CD8-positive, alpha-beta memory T cell (primary cell): ENCODE results near the gene SDCCAG8. TPM values are rescaled to one million over a fixed set of nuclear protein-coding genes. Genes with fewer than 3 reads are reported as not detected.

Experiments used
- CTCF ChIA-PET: fragments of 350-600 bp; sonication (Branson Sonifier 250); formaldehyde crosslinking; loops from one replicate; lab custom pipeline; 2021; ENCODE audit warnings: antibody characterized with exemption; lab: Charles Lee
- POLR2A ChIA-PET: fragments of 350-600 bp; sonication (Branson Sonifier 250); formaldehyde crosslinking; loops from one replicate; lab custom pipeline; 2021; ENCODE audit warnings: antibody characterized with exemption; lab: Charles Lee
- DNase-seq, 5 donors: peaks; one replicate each; pipeline versions ENCODE4 v3.0.0 to v3.0.0-alpha.2; 2020 to 2022; ENCODE audit warnings: mixed read lengths in 1 of 5
- H3K27ac ChIP-seq: one replicate; pipeline ENCODE4 v1.7.0; 2013; ENCODE audit warnings: low read depth, mild to moderate bottlenecking, low read length, moderate library complexity
- H3K27me3 ChIP-seq: 2 replicates; pipeline ENCODE4 v1.7.0; 2013; ENCODE audit warnings: low read length, mild to moderate bottlenecking; ENCODE audit not compliant: insufficient read depth, poor library complexity, severe bottlenecking
- H3K36me3 ChIP-seq: 2 replicates; pipeline ENCODE4 v1.7.0; 2013; ENCODE audit warnings: mild to moderate bottlenecking, low read length, moderate library complexity; ENCODE audit not compliant: insufficient read depth
- H3K4me1 ChIP-seq: 2 replicates; pipeline ENCODE4 v1.7.0; 2013; ENCODE audit warnings: mild to moderate bottlenecking, low read length, moderate library complexity; ENCODE audit not compliant: insufficient read depth
- H3K4me3 ChIP-seq: 2 replicates; pipeline ENCODE4 v1.7.0; 2013; ENCODE audit warnings: mild to moderate bottlenecking, low read length
- H3K9me3 ChIP-seq: 2 replicates; pipeline ENCODE4 v1.7.0; 2013; ENCODE audit warnings: mild to moderate bottlenecking, low read length
- H3K27ac Mint-ChIP-seq, 8 donors: one replicate each; pipeline ENCODE4 v1.8.0; 2020 to 2021; ENCODE audit warnings: mixed read lengths in 8 of 8, mild to moderate bottlenecking in 6 of 8, inconsistent platforms in 3 of 8, moderate library complexity in 3 of 8
- H3K27me3 Mint-ChIP-seq, 2 donors: one replicate each; pipeline ENCODE4 v1.8.0; 2020 to 2021; ENCODE audit warnings: mixed read lengths in 2 of 2, mild to moderate bottlenecking in 1 of 2, moderate library complexity in 1 of 2
- H3K36me3 Mint-ChIP-seq, 3 donors: one replicate each; pipeline ENCODE4 v1.8.0; 2020 to 2021; ENCODE audit warnings: mixed read lengths in 3 of 3, inconsistent platforms in 1 of 3, mild to moderate bottlenecking in 1 of 3
- H3K4me1 Mint-ChIP-seq, 3 donors: one replicate each; pipeline ENCODE4 v1.8.0; 2020 to 2021; ENCODE audit warnings: mixed read lengths in 3 of 3, inconsistent platforms in 1 of 3, mild to moderate bottlenecking in 1 of 3
- H3K4me3 Mint-ChIP-seq, 7 donors: one replicate each; pipeline ENCODE4 v1.8.0; 2020 to 2021; ENCODE audit warnings: mixed read lengths in 7 of 7, mild to moderate bottlenecking in 6 of 7, moderate library complexity in 4 of 7, inconsistent platforms in 2 of 7
- H3K9me3 Mint-ChIP-seq, 5 donors: one replicate each; pipeline ENCODE4 v1.8.0; 2020 to 2022; ENCODE audit warnings: mixed read lengths in 5 of 5, mild to moderate bottlenecking in 3 of 5, moderate library complexity in 2 of 5, inconsistent platforms in 1 of 5
- polyA plus RNA-seq: library from polyadenylated mRNA; unstranded; fragments of 300-500 nt; fragmentation: Illumina TruSeq; gene quantifications from one replicate; pipeline ENCODE4 v1.2.3, GENCODE V29; 2021
- total RNA-seq, 2 experiments: library from RNA; stranded (reverse); gene quantifications; one replicate each; pipeline ENCODE4 v1.2.3, GENCODE V29; 2021

SDCCAG8 gene
- total and polyA plus RNA-seq, 3 experiments from 2014 or later: 17.8 to 22.3 (median 18.3) TPM

GRCh38 chr1:243474136-243474881, 218.5 kb downstream of the SDCCAG8 start:
- ChIA-PET CTCF (no interaction called here), POLR2A (no interaction called here)
- no peaks in the 10 kb centered on the region for H3K27me3 Mint-ChIP-seq
- DNase-seq: no peak
- no peak overlapping the region for H3K4me3 Mint-ChIP-seq
- Histone ChIP-seq H3K4me1 (no peaks in the 10 kb centered on the region), H3K27ac (no peak overlapping the region), H3K4me3 (no peak overlapping the region), H3K9me3 (no peaks in the 10 kb centered on the region), H3K27me3 (no peaks in the 10 kb centered on the region), H3K36me3 (no peaks in the 10 kb centered on the region)
- no peak overlapping the region for H3K27ac Mint-ChIP-seq
- no peaks in the 10 kb centered on the region for H3K9me3 Mint-ChIP-seq
- peaks cover 5% of the 10 kb centered on the region in 3 donors for H3K4me1 Mint-ChIP-seq
- H3K36me3 Mint-ChIP-seq: peaks cover 10 to 16% (median 12%) of the 10 kb centered on the region in 3 donors

- H3K4me1 ChIP-seq: no peaks in the 10 kb centered on the region
- H3K27ac Mint-ChIP-seq: peak overlapping the region in 1 of 8 donors; percentile 33
- no peak overlapping the region for H3K27ac ChIP-seq
- no peaks in the 10 kb centered on the region for H3K27me3 ChIP-seq
- H3K36me3 ChIP-seq: no peaks in the 10 kb centered on the region
- ChIA-PET CTCF (no interaction called here), POLR2A (no interaction called here)
- no peak overlapping the region for H3K4me3 ChIP-seq
- no peak for DNase-seq
- H3K36me3 Mint-ChIP-seq: peaks cover 9 to 16% (median 15%) of the 10 kb centered on the region in 3 donors
- peaks cover 6 to 8% (median 7%) of the 10 kb centered on the region in 3 donors for H3K4me1 Mint-ChIP-seq
- no peak overlapping the region for H3K4me3 Mint-ChIP-seq
- no peaks in the 10 kb centered on the region for H3K27me3 Mint-ChIP-seq
- no peaks in the 10 kb centered on the region for H3K9me3 ChIP-seq
- H3K9me3 Mint-ChIP-seq: no peaks in the 10 kb centered on the region
Measured at GRCh38 chr1:243474906-243475305, 219.1 kb downstream of the SDCCAG8 start.

- no peak overlapping the region for H3K27ac ChIP-seq
- H3K4me1 ChIP-seq: no peaks in the 10 kb centered on the region
- H3K27ac Mint-ChIP-seq: no peak overlapping the region
- H3K9me3 Mint-ChIP-seq: no peaks in the 10 kb centered on the region
- no peaks in the 10 kb centered on the region for H3K36me3 ChIP-seq
- ChIA-PET CTCF (no interaction called here), POLR2A (no interaction called here)
- H3K36me3 Mint-ChIP-seq: peaks cover 9 to 18% (median 10%) of the 10 kb centered on the region in 3 donors
- no peak for DNase-seq
- H3K4me3 ChIP-seq: no peak overlapping the region
- H3K27me3 ChIP-seq: no peaks in the 10 kb centered on the region
- H3K9me3 ChIP-seq: no peaks in the 10 kb centered on the region
- no peak overlapping the region for H3K4me3 Mint-ChIP-seq
- H3K27me3 Mint-ChIP-seq: no peaks in the 10 kb centered on the region
- peaks cover 10 to 11% (median 10%) of the 10 kb centered on the region in 3 donors for H3K4me1 Mint-ChIP-seq
Measured at GRCh38 chr1:243475966-243476365, 220.1 kb downstream of the SDCCAG8 start.

DNA sequence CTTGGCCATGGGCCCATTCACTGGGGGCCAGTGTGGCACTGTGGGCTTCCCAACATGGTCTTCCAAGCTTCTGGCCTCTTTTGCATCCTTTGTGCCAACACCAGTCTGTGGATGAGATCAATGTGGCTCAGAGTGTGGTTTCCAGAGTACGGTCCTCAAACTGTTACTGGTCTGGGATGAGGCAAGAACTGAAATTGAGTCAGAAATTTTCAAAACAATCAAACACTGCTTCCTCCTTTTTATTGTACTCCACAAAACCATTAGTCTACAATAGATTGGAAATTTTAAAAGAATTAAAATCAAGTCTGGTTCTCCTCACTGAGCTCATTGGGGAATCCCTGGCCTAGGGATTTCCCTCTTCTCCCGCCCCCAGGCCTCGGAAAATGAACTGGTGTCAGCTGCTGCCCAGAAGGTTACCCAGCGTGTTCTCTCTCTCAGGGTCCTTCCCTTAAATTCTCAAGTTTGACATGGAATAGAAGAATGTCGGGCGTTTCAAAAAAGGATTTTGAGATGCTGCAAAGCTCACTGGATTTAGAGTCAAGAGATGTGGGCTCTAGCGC, 222.0 kb downstream of the SDCCAG8 start:
- H3K9me3 Mint-ChIP-seq: no peaks in the 10 kb centered on the region

DNA sequence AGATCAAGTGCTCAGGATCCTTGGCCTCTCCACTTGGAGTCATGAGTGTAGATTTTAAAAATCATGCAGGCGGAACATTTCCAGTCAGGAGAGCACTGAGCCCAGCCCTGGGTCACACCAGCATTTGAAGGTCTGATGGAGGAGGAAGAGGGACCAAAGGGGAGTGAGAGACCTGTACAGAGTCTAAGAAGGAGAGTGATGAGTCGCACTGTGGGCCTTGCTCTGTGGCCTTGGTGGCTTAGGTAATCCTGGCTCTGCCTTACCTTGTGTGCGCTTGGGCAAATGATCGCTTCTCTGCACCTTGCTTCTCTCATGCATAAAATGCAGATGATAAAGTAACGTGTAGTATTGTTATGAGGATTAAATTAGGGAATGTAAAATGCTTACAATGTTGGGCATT, 225.3 kb downstream of the SDCCAG8 start:
- CTCF ChIA-PET: no interaction called here
- POLR2A ChIA-PET: no interaction called here
- H3K4me1 ChIP-seq: peaks cover 13% of the 10 kb centered on the region
- no peaks in the 10 kb centered on the region for H3K9me3 Mint-ChIP-seq
- H3K36me3 ChIP-seq: no peaks in the 10 kb centered on the region
- no peaks in the 10 kb centered on the region for H3K27me3 Mint-ChIP-seq
- no peak overlapping the region for H3K27ac ChIP-seq
- peak overlapping the region in 1 of 8 donors; percentile 25 for H3K27ac Mint-ChIP-seq
- H3K27me3 ChIP-seq: no peaks in the 10 kb centered on the region
- no peaks in the 10 kb centered on the region for H3K9me3 ChIP-seq
- H3K4me3 Mint-ChIP-seq: peak overlapping the region in 1 of 7 donors; percentile 44
- peaks cover 0 to 13% (median 6%) of the 10 kb centered on the region in 3 donors for H3K36me3 Mint-ChIP-seq
- H3K4me1 Mint-ChIP-seq: peaks cover 18 to 33% (median 26%) of the 10 kb centered on the region in 3 donors
- H3K4me3 ChIP-seq: no peak overlapping the region
- DNase-seq: no peak

More for the DNA sequence above, 222.0 kb downstream of the SDCCAG8 start:
- H3K27me3 ChIP-seq: no peaks in the 10 kb centered on the region
- no peaks in the 10 kb centered on the region for H3K36me3 ChIP-seq
- Mint-ChIP-seq H3K4me3 (no peak overlapping the region), H3K27me3 (no peaks in the 10 kb centered on the region), H3K36me3 (peaks cover 9 to 18% (median 11%) of the 10 kb centered on the region in 3 donors), H3K27ac (no peak overlapping the region), H3K4me1 (peaks cover 18 to 30% (median 29%) of the 10 kb centered on the region in 3 donors)
- H3K4me3 ChIP-seq: no peak overlapping the region
- peaks cover 12% of the 10 kb centered on the region for H3K4me1 ChIP-seq
- DNase-seq: no peak
- ChIA-PET CTCF (interaction anchor here (1.1 kb wide), 1 partner anchor 13 kb away, joined by 3 read pairs; no protein-coding TSS in a partner anchor), POLR2A (no interaction called here)
- no peaks in the 10 kb centered on the region for H3K9me3 ChIP-seq
- no peak overlapping the region for H3K27ac ChIP-seq

GRCh38 chr1:243482141-243483022, 226.5 kb downstream of the SDCCAG8 start:
- peaks cover 13% of the 10 kb centered on the region for H3K4me1 ChIP-seq
- no peak overlapping the region for H3K27ac ChIP-seq
- no peaks in the 10 kb centered on the region for H3K27me3 ChIP-seq
- Mint-ChIP-seq H3K9me3 (no peaks in the 10 kb centered on the region), H3K4me3 (peak overlapping the region; percentile 70 to 89 (median 79)), H3K4me1 (peaks cover 18 to 33% (median 26%) of the 10 kb centered on the region in 3 donors), H3K27me3 (no peaks in the 10 kb centered on the region), H3K27ac (peak overlapping the region in 3 of 8 donors; percentile 47 to 77 (median 50)), H3K36me3 (peaks cover under 1 to 7% (median 6%) of the 10 kb centered on the region in 3 donors)
- no peaks in the 10 kb centered on the region for H3K9me3 ChIP-seq
- H3K4me3 ChIP-seq: peak overlapping the region; percentile 47
- H3K36me3 ChIP-seq: no peaks in the 10 kb centered on the region
- DNase-seq: no peak
- CTCF ChIA-PET: no interaction called here
- POLR2A ChIA-PET: no interaction called here

- Mint-ChIP-seq H3K4me1 (peaks cover 18 to 33% (median 26%) of the 10 kb centered on the region in 3 donors), H3K4me3 (peak overlapping the region; percentile 70 to 92 (median 79)), H3K27ac (peak overlapping the region in 4 of 8 donors; percentile 10 to 77 (median 32)), H3K27me3 (no peaks in the 10 kb centered on the region), H3K9me3 (no peaks in the 10 kb centered on the region), H3K36me3 (peaks cover 2 to 7% (median 3%) of the 10 kb centered on the region in 3 donors)
- no peaks in the 10 kb centered on the region for H3K27me3 ChIP-seq
- CTCF ChIA-PET: no interaction called here
- POLR2A ChIA-PET: no interaction called here
- H3K36me3 ChIP-seq: no peaks in the 10 kb centered on the region
- peak overlapping the region; percentile 47 for H3K4me3 ChIP-seq
- H3K27ac ChIP-seq: no peak overlapping the region
- no peaks in the 10 kb centered on the region for H3K9me3 ChIP-seq
- peak in 1 of 5 donors; percentile 16 for DNase-seq
- peaks cover 13% of the 10 kb centered on the region for H3K4me1 ChIP-seq
Measured at GRCh38 chr1:243483071-243483771, 227.4 kb downstream of the SDCCAG8 start.
